Ascending aorta (tissue), 2 donors: ENCODE results near the gene TANC1. TPM values are rescaled to one million over a fixed set of nuclear protein-coding genes. Genes with fewer than 3 reads are reported as not detected.

Experiments used
- DNase-seq, 2 donors: peaks; one replicate each; pipeline ENCODE4 v3.0.0-alpha.2; 2019; ENCODE audit warnings: low spot score in 2 of 2
- H3K27ac ChIP-seq, 2 donors: fragments of 200-600 bp; sonication (generic); one replicate each; pipeline ENCODE4 v1.5.1; 2016 to 2017; ENCODE audit warnings: mild to moderate bottlenecking in 1 of 2
- H3K27me3 ChIP-seq: fragments of 200-600 bp; sonication (generic); one replicate; pipeline ENCODE4 v1.5.1; 2017
- H3K36me3 ChIP-seq, 2 donors: fragments of 200-600 bp; sonication (generic); one replicate each; pipeline ENCODE4 v1.5.1; 2016
- H3K4me1 ChIP-seq, 2 donors: fragments of 200-600 bp; sonication (generic); one replicate each; pipeline ENCODE4 v1.5.1; 2016 to 2017; ENCODE audit warnings: mild to moderate bottlenecking in 1 of 2
- H3K4me3 ChIP-seq, 2 donors: fragments of 200-600 bp; sonication (generic); one replicate each; pipeline ENCODE4 v1.5.1; 2016 to 2017; ENCODE audit warnings: mild to moderate bottlenecking in 1 of 2
- H3K9me3 ChIP-seq, 2 donors: fragments of 200-600 bp; sonication (generic); one replicate each; pipeline ENCODE4 v1.5.1; 2016
- CTCF ChIP-seq, 3 experiments: fragments of 200-600 bp in 2 of 3; fragments of 450-650 bp in 1 of 3; sonication (generic) in 2 of 3; IDR thresholded peaks; one replicate each; pipeline ENCODE4 v1.5.1; 2016 to 2019; ENCODE audit warnings: antibody characterized with exemption in 3 of 3, mild to moderate bottlenecking in 1 of 3, moderate library complexity in 1 of 3
- intact Hi-C: fragments of 100-400 bp; cut with DNase I; formaldehyde crosslinking; loops from one replicate; pipeline ENCODE4 v1.15.1; 2023
- total RNA-seq: library from RNA; depleted of rRNA; stranded (reverse); fragments of >200 nt; gene quantifications from one replicate; pipeline ENCODE4 v1.1.0, GENCODE V29; 2016

TANC1 gene
- total RNA-seq, 1 donor from 2014 or later: 45.4 TPM

GRCh38 chr2:159067971-159068370 is 99.5 kb downstream of the TANC1 start:
- peaks cover 0 to 24% of the 10 kb centered on the region in 2 donors for H3K4me1 ChIP-seq
- no peaks in the 10 kb centered on the region for H3K27me3 ChIP-seq
- no peaks in the 10 kb centered on the region for H3K9me3 ChIP-seq
- H3K27ac ChIP-seq: no peak overlapping the region
- intact Hi-C loops: no loop called here
- H3K36me3 ChIP-seq: no peaks in the 10 kb centered on the region
- no peak for DNase-seq
- no peak overlapping the region for H3K4me3 ChIP-seq
- no peak for TF ChIP-seq CTCF (IDR thresholded peaks at IDR 0.05)

GRCh38 chr2:159069229-159069628 is 100.8 kb downstream of the TANC1 start:
- no peak for TF ChIP-seq CTCF (IDR thresholded peaks at IDR 0.05)
- no peak overlapping the region for H3K27ac ChIP-seq
- DNase-seq: no peak

GRCh38 chr2:159070235-159070634 is 101.8 kb downstream of the TANC1 start:
- no peak for TF ChIP-seq CTCF (IDR thresholded peaks at IDR 0.05)
- DNase-seq: no peak
- Histone ChIP-seq H3K27ac (no peak overlapping the region), H3K9me3 (no peaks in the 10 kb centered on the region), H3K4me1 (peaks cover 0 to 19% of the 10 kb centered on the region in 2 donors), H3K36me3 (no peaks in the 10 kb centered on the region), H3K4me3 (no peak overlapping the region), H3K27me3 (no peaks in the 10 kb centered on the region)
- intact Hi-C loops: no loop called here

More at GRCh38 chr2:159069229-159069628, 100.8 kb downstream of the TANC1 start:
- Histone ChIP-seq H3K9me3 (no peaks in the 10 kb centered on the region), H3K4me3 (no peak overlapping the region), H3K4me1 (peaks cover 0 to 24% of the 10 kb centered on the region in 2 donors), H3K27me3 (no peaks in the 10 kb centered on the region), H3K36me3 (no peaks in the 10 kb centered on the region)
- intact Hi-C loops: no loop called here

GRCh38 chr2:159071190-159071915 is 102.9 kb downstream of the TANC1 start:
- no peaks in the 10 kb centered on the region for H3K9me3 ChIP-seq
- no peak for DNase-seq
- peaks cover 0 to 16% of the 10 kb centered on the region in 2 donors for H3K4me1 ChIP-seq
- no peak for TF ChIP-seq CTCF (IDR thresholded peaks at IDR 0.05)
- H3K27me3 ChIP-seq: no peaks in the 10 kb centered on the region
- H3K4me3 ChIP-seq: no peak overlapping the region
- H3K36me3 ChIP-seq: no peaks in the 10 kb centered on the region
- intact Hi-C loops: no loop called here
- no peak overlapping the region for H3K27ac ChIP-seq

- H3K36me3 ChIP-seq: no peaks in the 10 kb centered on the region
- TF ChIP-seq CTCF (IDR thresholded peaks at IDR 0.05): no peak
- H3K27ac ChIP-seq: peak overlapping the region in 1 of 2 donors; percentile 59
- peaks cover 0 to 15% of the 10 kb centered on the region in 2 donors for H3K4me1 ChIP-seq
- H3K4me3 ChIP-seq: no peak overlapping the region
- DNase-seq: no peak
- H3K9me3 ChIP-seq: no peaks in the 10 kb centered on the region
- intact Hi-C loops: no loop called here
- no peaks in the 10 kb centered on the region for H3K27me3 ChIP-seq
Measured at GRCh38 chr2:159072795-159073194, 104.4 kb downstream of the TANC1 start.
